ENCODE measurements around the gene TTC23.
A peak's percentile ranks its signal among the peaks of the same experiment; 100 is the strongest.
"Not testable (repeated sequence)": the region's sequence is repeated elsewhere in the genome, so short reads cannot be mapped to it uniquely, and the experiment has no call there.

Gene TTC23

DNA sequence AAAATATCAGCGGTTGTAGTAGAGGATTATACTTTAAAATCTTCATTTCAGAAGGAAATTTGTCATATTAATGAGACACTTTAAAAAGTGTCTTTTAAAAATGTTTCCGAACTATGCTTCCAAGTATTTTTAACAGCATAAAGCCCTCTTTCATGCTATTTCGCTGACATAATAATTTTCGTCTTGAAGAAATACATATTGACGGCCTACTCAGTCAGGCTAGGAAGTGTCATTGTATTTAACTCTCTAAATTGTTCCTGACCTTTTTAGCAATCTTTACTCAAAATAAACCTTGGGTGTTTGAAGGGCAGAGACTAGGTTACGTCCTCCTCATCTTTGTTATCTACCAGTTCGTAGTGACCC is 1.1 kb upstream of the TTC23 start:
- DNase-seq (ENCODE audit: low read depth, low spot score): no peak

DNA sequence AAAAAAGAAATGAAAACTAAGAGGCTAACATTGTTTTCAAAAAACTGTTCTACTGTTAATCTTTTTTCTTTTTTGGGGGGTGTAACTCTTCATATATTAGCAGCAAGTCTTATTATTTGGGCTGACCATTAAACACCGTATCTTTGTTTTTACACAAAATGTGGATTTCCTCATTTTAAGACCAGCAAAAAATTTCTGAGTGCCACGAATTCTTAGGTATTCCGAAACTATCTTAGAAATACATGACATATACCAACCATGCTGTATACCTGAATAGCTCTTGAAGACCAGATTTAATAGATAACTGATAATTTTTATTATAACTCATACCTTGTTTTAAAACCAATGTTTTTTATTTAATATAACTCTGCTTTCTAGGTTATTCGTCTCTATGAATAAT is 620 bp upstream of the TTC23 start:
- DNase-seq (ENCODE audit: low read depth, low spot score): no peak

DNA sequence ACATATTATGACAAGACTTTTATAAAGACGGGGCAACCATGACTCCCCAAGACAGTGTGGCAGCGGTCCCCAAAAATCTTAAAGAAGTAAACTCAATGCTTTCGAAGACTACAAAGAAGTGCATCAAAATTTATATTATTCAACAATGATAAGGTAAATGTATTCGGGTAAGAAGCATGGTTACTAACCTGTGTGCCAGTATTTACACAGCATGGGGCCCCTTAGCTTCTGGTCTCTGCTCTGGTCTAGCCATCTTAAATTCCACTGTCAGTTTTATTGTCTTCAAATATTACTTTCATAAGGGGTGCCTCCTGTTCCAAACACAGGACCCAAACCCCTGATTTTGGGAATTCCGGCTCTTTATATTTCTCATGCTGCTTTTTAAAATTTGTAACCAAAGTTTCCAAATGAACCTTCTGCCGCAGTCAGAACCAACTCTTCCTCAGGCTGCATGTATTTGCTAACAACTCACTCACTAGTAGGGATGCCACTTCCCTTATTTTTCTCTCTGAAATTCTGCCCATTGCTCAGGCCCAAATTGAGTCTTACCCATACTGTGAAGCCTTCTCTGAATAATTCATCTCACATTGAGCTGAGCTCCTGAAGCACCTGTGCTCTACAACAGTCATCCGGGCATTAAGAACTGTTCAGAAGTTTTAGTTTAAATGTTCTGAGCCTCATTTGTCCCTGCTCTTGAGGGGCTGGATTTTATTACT is 1.2 kb downstream of the TTC23 start:
- DNase-seq (ENCODE audit: low read depth, low spot score): no peak

DNA sequence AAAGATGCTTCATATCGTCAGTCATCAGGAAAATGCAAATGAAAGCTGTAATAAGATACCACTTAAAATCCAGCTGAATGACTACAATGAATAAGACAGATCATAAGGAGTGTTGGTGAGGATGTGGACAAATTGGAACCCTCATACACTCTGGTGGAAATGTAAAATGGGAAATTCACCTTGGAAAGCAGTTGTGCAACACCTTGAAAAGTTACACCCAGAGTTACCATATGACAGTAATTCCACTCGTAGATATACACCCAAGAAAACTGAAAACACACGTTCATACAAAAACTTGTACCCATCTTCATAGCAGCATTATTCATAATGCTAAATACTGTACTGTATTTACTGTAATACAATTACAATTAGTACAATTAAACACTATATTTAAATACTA is 2.3 kb downstream of the TTC23 start:
- no peak for DNase-seq (ENCODE audit: low read depth, low spot score)

DNA sequence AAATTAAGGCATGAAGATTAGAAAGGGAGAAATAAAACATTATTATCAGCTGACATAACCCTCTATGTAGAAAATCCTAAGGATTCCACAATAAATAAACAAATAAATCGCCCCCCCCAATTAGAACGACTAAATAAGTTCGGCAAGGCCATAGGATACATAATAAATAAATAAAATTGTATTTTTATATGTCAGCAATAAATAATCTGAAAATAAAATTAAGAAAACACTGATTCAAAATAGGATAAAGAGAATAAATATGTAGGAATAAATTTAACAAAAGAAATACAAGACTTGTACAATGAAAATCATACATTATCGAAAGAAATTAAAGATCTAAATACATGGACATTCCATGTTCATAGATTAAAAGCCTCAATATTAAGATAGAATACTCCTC is 5.1 kb downstream of the TTC23 start:
- DNase-seq (ENCODE audit: low read depth, low spot score): no peak

DNA sequence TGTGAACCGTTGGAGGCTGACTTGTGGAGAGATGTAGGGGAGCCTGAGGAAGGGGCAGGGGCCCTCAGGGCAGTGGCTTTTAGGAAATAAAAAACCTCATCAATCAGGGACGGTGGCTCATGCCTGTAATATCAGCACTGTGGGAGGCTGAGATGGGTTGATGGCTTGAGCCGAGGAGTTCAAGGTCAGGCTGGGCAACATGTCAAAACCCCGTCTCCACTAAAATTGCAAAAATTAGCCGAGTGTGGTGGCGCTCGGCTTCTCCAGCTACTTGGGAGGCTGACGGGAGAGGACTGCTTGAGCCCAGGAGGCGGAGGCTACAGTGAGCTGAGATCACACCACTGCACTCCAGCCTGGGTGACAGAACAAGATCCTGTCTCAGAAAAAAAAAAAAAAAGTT is 7.6 kb downstream of the TTC23 start:
- no peak for DNase-seq (ENCODE audit: low read depth, low spot score)

DNA sequence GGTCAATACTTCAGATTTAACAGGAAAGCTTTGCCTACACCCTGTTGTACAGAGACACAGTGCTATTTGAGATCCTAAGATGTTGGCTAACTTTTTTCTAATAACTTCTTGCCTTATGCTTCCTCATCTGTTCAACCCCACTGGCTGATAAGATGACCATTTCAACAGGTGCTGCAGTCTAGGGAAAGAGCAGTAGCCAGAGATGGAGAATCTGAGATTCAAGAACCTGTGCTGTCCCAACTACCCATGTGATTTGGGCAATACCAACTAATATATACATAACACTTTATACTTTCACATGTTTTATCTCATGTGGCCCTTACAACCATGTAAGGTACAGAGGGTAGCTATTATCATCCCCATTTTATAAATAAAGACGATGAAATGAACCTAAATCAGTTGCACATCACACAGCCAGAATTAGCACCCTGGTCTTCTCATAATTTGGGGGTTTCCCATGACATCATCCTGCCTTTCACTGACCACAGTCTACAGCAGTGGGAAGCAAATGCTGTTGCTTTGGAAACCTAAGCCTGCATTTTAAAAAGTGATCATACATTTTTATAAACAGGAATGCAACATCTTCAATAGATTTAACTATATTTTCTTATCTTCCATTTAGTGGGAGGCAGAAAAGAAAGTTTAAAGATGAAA is 9.7 kb downstream of the TTC23 start:
- no peak for DNase-seq (ENCODE audit: low read depth, low spot score)

DNA sequence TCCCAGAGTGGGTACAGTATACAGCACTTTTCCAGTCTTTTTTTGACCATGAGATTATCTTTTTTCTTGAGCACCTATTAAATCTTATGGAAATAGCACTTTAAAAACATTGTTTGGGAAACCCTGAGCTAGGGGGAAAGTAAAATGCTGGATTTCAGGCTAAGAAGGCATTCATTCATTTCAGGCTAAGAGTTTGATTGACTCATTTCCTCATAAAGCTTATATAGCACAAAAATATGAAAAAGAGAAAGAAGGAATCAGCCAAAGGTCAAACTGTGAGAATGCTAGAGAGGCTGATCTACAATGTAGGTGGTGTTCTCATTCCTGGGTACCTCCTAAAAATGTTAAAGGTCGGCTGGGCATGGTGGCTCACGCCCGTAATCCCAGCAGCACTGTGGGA is 10.5 kb downstream of the TTC23 start:
- no peak for DNase-seq (ENCODE audit: low read depth, low spot score)

DNA sequence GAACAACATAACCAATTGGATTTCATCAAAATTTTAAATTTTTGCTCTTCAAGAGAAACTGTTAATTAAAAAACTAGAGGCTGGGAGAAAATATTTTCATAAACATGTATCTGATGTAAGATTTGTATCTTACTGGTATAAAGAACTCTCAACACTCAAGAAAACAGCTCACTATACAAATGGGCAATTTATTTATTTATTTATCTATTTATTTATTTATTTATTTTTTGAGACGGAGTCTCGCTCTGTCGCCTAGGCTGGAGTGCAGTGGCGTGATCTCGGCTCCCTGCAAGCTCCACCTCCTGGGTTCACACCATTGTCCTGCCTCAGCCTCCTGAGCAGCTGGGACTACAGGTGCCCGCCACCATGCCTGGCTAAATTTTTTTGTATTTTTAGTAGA is 15.2 kb downstream of the TTC23 start:
- not testable (repeated sequence) for DNase-seq (ENCODE audit: low read depth, low spot score)

DNA sequence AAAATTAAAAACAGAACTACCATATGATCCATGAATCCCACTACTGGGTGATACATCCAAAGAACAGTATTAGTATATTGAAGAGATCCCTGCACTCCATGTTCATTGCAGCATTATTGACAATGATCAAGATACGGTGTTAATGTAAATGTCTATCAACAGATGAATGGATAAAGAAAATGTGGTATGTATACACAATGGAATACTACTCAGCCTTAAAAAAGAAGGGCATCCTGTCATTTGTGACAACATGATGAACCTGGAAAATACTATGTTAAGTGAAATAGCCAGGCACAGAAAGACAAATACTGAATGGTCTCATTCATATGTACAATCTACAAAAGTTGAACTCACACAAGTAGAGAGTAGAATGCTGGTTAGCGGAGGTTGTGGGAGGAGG is 16.6 kb downstream of the TTC23 start:
- DNase-seq (ENCODE audit: low read depth, low spot score): no peak

DNA sequence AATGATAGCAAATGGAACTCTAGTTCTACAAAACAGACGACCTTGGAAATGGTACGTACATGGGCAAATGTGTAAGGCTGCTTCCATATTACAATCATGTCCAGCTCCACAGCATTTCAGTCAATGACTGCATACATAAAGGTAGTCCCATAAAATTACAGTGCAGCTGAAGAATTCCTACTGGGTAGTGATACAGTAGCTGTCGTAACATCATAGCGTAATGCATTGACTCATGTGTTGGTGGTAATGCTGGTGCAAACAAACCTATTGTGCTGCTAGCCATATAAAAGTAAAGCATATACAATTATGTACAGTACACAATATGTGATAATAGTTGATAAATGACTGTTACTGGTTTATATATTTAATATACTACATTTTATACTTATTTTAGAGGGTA is 18.5 kb downstream of the TTC23 start:
- DNase-seq (ENCODE audit: low read depth, low spot score): no peak

DNA sequence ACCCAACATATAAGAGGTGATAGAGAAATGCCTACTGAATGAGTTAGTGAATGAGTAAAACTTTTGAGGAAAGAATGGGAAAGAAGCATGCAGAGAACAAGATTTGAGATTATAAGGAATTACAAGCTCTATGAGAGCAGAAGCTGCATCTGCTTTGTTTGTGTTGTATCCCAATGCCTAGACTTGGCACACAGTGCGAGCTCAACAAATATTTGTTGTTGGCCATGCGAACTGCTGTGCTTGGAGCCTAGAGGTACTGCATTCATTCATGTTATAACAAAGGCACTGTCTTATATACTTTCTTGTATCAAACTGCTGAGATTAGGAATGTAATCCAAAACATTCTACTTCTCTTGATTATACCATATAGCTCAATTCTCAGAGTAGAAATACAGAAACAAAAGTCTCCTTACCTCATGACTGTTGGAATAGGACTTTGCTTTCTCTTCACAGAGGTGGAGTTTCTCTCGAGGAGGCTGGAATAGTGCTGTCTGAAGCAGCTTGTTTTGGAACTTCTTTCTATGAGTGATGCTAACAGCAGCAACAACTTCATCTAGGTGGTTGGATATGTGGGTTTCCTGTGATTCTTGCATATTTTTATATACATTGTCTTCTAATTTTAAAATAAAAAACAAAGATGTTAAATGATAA is 21.1 kb downstream of the TTC23 start:
- DNase-seq (ENCODE audit: low read depth, low spot score): no peak

DNA sequence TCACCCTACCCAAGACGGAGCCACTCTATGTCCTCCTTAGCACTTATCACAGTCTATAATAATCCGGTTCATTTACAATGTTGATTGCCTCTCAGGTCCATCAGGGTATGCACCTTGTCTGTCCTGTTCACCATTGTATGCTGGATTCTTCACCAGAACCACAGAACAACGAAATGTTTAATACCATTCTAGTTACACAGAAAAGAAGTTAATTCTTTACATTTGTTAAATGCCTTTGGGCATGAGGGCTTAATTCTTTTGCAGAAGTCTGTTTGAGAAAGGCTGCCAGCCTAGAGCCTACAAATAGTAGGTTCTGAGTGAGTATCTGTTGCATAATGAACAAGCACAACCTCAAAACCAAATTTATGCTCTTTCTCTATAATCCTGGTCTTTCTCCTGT is 22.6 kb downstream of the TTC23 start:
- DNase-seq (ENCODE audit: low read depth, low spot score): no peak

DNA sequence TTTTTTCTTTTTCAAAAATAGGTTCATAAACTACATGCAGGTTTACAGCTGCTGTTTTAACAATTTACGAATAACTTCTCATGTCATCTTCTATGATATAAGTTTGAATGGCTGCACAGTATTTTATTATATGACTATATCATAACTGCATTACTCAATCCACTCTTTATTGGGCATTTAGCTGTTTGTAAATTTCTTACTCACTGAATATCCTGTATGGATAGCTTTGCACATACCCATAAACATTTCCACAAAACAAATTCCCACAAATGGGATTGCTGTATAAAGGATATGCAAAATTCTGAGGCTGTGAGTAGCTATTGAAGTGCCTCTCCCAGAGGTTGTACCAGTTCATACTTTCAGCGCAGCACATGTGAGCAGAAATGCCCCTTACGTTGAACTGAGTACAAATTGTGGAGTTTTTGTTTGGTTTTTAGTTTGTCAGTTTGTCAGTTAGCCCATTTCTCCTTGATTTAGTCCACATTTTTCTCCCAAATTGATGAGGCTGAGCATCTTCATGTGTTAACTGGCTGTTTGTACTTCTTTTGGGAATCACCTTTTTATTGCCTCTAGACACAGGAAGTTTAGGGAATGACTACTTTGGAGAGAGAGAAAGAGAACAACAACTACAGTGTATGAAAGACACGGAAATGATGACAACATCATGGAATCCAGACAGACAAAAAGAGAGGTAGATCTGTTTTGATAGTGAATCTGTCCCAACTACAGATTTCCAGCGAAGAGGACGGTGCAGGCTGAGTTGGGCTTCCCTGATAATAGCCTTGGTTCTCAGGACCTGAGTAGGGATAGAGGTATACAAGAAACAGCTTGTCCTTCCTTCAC is 24.8 kb downstream of the TTC23 start:
- DNase-seq (ENCODE audit: low read depth, low spot score): no peak

DNA sequence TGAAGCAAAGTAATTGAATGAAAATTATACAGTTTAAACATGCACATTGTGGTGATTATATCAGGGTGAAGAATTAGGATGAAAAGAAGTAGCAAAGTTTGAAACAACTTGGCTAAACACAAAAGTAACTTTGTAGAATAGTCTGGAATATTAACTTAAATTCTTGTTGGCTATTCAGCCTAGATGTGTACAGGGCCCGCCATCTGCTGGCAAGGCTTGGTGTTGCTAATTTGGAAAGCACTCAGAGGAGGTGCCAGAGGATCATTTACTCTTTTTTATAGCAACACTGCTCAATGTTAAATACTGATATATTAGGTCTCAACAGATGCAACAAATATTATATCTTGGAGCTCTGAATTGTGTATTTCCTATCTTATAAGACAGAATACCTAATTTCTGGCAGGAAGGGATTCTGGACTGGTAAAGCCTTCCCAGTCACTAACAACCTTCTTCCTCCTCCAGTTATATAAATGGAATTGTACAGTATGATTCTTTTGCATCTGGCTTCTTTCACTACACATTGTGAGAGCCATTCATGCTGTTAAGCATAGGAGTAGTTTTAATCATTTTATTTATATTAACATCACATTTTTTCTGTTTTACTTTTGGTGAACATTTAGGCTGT is 36.1 kb downstream of the TTC23 start:
- DNase-seq (ENCODE audit: low read depth, low spot score): peak; percentile 13

DNA sequence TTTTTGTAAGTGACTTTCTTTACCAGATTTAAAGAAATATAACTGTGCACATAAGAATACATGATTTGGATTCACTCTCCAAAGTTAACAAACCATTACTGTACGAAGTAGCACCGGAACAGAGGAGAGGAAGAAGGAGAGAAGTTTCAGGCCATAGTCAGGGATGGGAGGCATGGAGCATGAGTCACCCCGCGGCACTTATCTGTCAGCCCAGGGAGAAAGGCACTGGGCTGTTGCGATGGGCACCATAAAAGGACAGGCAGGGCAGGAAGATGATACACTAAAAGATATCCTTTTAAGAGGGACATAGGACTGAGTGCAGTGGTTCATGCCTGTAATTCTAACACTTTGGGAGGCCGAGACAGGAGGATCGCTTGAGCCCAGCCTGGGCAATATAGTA is 37.0 kb downstream of the TTC23 start:
- DNase-seq (ENCODE audit: low read depth, low spot score): peak; percentile 6

DNA sequence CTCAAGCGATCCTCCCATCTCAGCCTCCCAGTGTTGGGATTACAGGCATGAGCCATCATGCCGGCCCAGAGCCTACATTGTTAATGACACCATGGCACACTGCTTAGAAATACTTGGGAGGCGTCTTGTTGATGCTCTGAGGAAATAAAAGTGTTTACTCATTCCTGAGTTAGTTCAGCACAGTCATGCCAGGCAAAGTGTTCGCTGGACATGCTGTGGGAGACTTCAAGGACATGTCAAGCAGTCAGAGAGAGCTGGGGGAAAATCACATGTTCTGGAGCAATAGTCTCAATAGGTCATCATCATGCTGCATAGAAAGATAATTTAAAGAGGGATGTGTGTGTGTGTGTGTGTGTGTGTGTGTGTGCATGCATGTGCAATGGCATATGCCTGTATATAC is 37.5 kb downstream of the TTC23 start:
- no peak for DNase-seq (ENCODE audit: low read depth, low spot score)

DNA sequence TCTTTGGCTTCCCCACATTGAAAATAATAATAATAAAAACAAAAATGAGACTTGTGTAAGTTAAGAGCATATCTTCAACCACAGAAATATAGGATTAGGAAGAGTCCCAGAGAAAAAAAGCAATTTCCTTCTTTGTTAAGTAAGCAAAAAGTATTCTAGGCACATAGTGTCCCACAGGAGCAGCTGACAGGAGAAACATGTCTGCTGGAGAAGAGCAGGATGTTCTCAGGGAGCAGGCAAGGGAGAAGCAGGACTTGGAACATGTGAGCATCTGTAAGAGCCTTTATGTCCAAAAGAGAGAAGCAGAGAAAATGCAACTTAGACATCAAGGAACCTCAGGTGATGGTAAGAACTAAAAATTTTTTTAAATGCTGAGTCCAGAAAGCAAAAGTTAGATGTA is 39.0 kb downstream of the TTC23 start:
- no peak for DNase-seq (ENCODE audit: low read depth, low spot score)

DNA sequence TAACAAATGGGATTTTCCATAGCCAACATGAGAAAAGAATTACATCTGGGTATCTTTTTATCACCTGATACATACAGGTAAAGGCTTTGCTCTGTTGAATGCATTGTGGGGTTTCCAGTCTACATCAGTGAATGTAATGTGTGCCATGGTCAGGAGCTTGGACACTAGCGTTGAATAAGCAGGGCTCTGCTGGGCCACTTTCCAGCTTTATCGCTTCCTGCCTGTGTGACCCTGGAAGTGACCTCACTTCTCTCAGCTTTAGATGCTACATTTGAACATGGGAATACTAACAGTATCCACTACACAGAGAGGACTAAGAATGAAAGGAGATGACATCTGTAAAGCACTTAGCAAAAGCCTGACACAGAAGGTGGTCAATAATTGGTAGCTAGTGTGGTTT is 40.1 kb downstream of the TTC23 start:
- DNase-seq (ENCODE audit: low read depth, low spot score): no peak

DNA sequence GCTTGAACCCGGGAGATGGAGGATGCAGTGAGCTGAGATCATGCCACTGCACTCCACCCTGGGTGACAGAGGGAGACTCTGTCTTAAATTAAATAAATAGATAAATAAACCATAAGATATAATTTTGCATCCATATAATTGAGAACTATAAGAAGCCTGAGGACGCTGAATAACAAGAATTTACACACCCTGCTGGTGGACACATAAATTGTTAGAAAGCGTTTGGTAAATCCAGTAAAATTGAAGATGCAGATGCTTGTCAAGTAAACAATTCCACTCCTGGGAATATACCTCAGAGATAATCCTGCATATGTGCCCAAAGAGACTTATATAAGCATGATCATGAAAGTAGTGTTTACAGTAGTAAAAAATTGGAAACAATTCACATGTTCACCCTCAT is 41.7 kb downstream of the TTC23 start:
- DNase-seq (ENCODE audit: low read depth, low spot score): no peak

DNA sequence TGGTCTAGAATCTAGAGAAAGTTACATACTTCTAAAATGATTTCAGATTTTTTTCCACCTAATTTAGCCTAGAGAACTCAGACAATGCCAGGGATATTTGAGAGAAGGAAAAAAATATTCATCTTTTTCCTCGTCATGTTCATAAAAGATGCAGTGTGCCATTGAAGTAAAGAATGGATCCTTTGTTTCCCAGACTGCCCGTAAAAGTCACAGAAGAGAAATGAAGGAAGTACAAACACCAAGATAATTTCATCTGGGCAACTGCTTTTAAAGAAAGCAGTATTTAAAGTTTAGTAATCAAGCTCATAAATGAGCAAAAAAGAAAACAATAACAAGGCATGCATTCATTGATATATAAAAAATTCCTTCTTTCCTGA is 47.2 kb downstream of the TTC23 start:
- no peak for DNase-seq (ENCODE audit: low read depth, low spot score)

All from brain pericyte (primary cell).